ENCODE results near the gene ASPHD2.

DNA sequence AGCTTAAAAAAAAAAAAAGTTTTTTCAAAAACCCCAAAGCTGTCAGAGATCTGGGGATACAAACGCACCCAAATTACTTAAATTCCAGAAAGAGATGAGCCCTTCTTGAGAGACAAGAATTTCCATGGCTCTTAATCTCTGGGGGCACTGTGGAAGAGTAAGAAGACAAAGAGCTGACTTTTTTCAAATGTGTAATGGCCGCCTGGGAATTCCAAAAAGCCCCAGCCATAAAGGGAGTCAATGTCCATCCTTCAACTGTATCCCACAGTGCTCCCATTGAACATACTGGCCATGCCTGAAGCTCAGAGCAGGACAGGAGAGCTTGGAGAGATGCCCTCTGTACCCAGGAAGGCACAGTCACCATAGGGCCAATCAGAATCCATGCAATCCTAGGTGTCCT, 37.4 kb upstream of the ASPHD2 start:
- TF ChIP-seq POLR2A (IDR thresholded peaks at IDR 0.05; ENCODE audit: low read depth, low read length) (no peak), SUZ12 (IDR thresholded peaks at IDR 0.05; ENCODE audit: unreplicated experiment) (no peak), BMI1 (IDR thresholded peaks at IDR 0.05; ENCODE audit: borderline replicate concordance) (no peak), TARDBP (IDR thresholded peaks at IDR 0.05; ENCODE audit: borderline replicate concordance) (no peak), EZH2 (IDR thresholded peaks at IDR 0.05; ENCODE audit: borderline replicate concordance, control insufficient read depth, low read depth, low read length) (no peak), EGR1 (IDR thresholded peaks at IDR 0.05; ENCODE audit: borderline replicate concordance in 1 of 2, low read depth in 2 of 2, low read length in 2 of 2) (no peak), BHLHE40 (IDR thresholded peaks at IDR 0.05; ENCODE audit: borderline replicate concordance in 1 of 2, low read depth in 2 of 2, low read length in 1 of 2) (no peak), CHD1 (IDR thresholded peaks at IDR 0.05; ENCODE audit: low read depth, low read length) (no peak), RB1 (IDR thresholded peaks at IDR 0.05; ENCODE audit: borderline replicate concordance) (no peak), POLR2AphosphoS5 (IDR thresholded peaks at IDR 0.05; ENCODE audit: low read length) (no peak), RAD21 (IDR thresholded peaks at IDR 0.05; ENCODE audit: insufficient read depth, low read depth, low read length) (no peak)
- TF ChIP-seq, protein P1, sequence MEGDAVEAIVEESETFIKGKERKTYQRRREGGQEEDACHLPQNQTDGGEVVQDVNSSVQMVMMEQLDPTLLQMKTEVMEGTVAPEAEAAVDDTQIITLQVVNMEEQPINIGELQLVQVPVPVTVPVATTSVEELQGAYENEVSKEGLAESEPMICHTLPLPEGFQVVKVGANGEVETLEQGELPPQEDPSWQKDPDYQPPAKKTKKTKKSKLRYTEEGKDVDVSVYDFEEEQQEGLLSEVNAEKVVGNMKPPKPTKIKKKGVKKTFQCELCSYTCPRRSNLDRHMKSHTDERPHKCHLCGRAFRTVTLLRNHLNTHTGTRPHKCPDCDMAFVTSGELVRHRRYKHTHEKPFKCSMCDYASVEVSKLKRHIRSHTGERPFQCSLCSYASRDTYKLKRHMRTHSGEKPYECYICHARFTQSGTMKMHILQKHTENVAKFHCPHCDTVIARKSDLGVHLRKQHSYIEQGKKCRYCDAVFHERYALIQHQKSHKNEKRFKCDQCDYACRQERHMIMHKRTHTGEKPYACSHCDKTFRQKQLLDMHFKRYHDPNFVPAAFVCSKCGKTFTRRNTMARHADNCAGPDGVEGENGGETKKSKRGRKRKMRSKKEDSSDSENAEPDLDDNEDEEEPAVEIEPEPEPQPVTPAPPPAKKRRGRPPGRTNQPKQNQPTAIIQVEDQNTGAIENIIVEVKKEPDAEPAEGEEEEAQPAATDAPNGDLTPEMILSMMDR (IDR thresholded peaks at IDR 0.05 in 2 of 3, conservative IDR thresholded peaks at IDR 0.05 in 1 of 3; ENCODE audit: control insufficient read depth in 2 of 3, extremely low read depth in 1 of 3, insufficient read depth in 1 of 3, low read depth in 3 of 3, low read length in 3 of 3), result no peak
- TF ChIP-seq, protein P2, sequence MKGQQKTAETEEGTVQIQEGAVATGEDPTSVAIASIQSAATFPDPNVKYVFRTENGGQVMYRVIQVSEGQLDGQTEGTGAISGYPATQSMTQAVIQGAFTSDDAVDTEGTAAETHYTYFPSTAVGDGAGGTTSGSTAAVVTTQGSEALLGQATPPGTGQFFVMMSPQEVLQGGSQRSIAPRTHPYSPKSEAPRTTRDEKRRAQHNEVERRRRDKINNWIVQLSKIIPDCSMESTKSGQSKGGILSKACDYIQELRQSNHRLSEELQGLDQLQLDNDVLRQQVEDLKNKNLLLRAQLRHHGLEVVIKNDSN (IDR thresholded peaks at IDR 0.05; ENCODE audit: borderline replicate concordance, extremely low read length, insufficient read depth, low read depth, low read length), result no peak
- TF ChIP-seq, protein P3, sequence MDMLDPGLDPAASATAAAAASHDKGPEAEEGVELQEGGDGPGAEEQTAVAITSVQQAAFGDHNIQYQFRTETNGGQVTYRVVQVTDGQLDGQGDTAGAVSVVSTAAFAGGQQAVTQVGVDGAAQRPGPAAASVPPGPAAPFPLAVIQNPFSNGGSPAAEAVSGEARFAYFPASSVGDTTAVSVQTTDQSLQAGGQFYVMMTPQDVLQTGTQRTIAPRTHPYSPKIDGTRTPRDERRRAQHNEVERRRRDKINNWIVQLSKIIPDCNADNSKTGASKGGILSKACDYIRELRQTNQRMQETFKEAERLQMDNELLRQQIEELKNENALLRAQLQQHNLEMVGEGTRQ (IDR thresholded peaks at IDR 0.05; ENCODE audit: borderline replicate concordance, low read depth, low read length), result no peak
